ENCODE results near the gene DIP2C.
A peak's percentile ranks its signal among the peaks of the same experiment; 100 is the strongest.

DIP2C gene

GRCh38 chr10:299969-300368, 389.5 kb downstream of the DIP2C start:
- Histone ChIP-seq H3K36me3 (ENCODE audit: insufficient read depth, low read length) (no peaks in the 10 kb centered on the region), H3K9ac (ENCODE audit: low read depth, low read length) (no peak overlapping the region)

GRCh38 chr10:299512-299911, 390.0 kb downstream of the DIP2C start:
- Histone ChIP-seq H3K4me3 (ENCODE audit: low read length) (no peak overlapping the region), H3K27me3 (ENCODE audit: control insufficient read depth, insufficient read depth, low read length) (no peaks in the 10 kb centered on the region), H3K4me2 (ENCODE audit: low read length) (no peak overlapping the region), H3K9ac (ENCODE audit: low read depth, low read length) (no peak overlapping the region), H3K9me3 (replicated peaks; ENCODE audit: low read length) (no peaks in the 10 kb centered on the region), H3K36me3 (ENCODE audit: insufficient read depth, low read length) (no peaks in the 10 kb centered on the region), H3K4me1 (ENCODE audit: control insufficient read depth, insufficient read depth, low read length) (peaks cover 11% of the 10 kb centered on the region)

More at GRCh38 chr10:299969-300368, 389.5 kb downstream of the DIP2C start:
- Histone ChIP-seq H3K27me3 (ENCODE audit: control insufficient read depth, insufficient read depth, low read length) (no peaks in the 10 kb centered on the region), H3K4me3 (ENCODE audit: low read length) (no peak overlapping the region), H3K9me3 (replicated peaks; ENCODE audit: low read length) (no peaks in the 10 kb centered on the region), H3K4me2 (ENCODE audit: low read length) (no peak overlapping the region), H3K4me1 (ENCODE audit: control insufficient read depth, insufficient read depth, low read length) (peaks cover 11% of the 10 kb centered on the region)

- H3K27me3 ChIP-seq (ENCODE audit: control insufficient read depth, insufficient read depth, low read length) = no peaks in the 10 kb centered on the region
- no peaks in the 10 kb centered on the region for H3K9me3 ChIP-seq (replicated peaks; ENCODE audit: low read length)
- H3K36me3 ChIP-seq (ENCODE audit: insufficient read depth, low read length) = no peaks in the 10 kb centered on the region
- peaks cover 11% of the 10 kb centered on the region for H3K4me1 ChIP-seq (ENCODE audit: control insufficient read depth, insufficient read depth, low read length)
- H3K9ac ChIP-seq (ENCODE audit: low read depth, low read length) = peak overlapping the region; percentile 69
- H3K4me2 ChIP-seq (ENCODE audit: low read length) = peak overlapping the region; percentile 76
- no peak overlapping the region for H3K4me3 ChIP-seq (ENCODE audit: low read length)
Observed at GRCh38 chr10:298033-298432, 391.4 kb downstream of the DIP2C start.

GRCh38 chr10:297567-297966, 391.9 kb downstream of the DIP2C start:
- peak overlapping the region; percentile 76 for H3K4me2 ChIP-seq (ENCODE audit: low read length)
- peak overlapping the region; percentile 48 for H3K4me3 ChIP-seq (ENCODE audit: low read length)
- H3K27me3 ChIP-seq (ENCODE audit: control insufficient read depth, insufficient read depth, low read length) = no peaks in the 10 kb centered on the region
- no peaks in the 10 kb centered on the region for H3K36me3 ChIP-seq (ENCODE audit: insufficient read depth, low read length)
- peak overlapping the region; percentile 69 for H3K9ac ChIP-seq (ENCODE audit: low read depth, low read length)
- H3K4me1 ChIP-seq (ENCODE audit: control insufficient read depth, insufficient read depth, low read length) = peaks cover 11% of the 10 kb centered on the region
- H3K9me3 ChIP-seq (replicated peaks; ENCODE audit: low read length) = no peaks in the 10 kb centered on the region

GRCh38 chr10:293636-294035, 395.8 kb downstream of the DIP2C start:
- Histone ChIP-seq H3K9me3 (replicated peaks; ENCODE audit: low read length) (no peaks in the 10 kb centered on the region), H3K4me1 (ENCODE audit: control insufficient read depth, insufficient read depth, low read length) (peaks cover 25% of the 10 kb centered on the region), H3K36me3 (ENCODE audit: insufficient read depth, low read length) (no peaks in the 10 kb centered on the region), H3K4me2 (ENCODE audit: low read length) (no peak overlapping the region), H3K9ac (ENCODE audit: low read depth, low read length) (no peak overlapping the region), H3K27me3 (ENCODE audit: control insufficient read depth, insufficient read depth, low read length) (no peaks in the 10 kb centered on the region), H3K4me3 (ENCODE audit: low read length) (no peak overlapping the region)

GRCh38 chr10:290026-290725, 399.3 kb downstream of the DIP2C start:
- peak overlapping the region; percentile 68 for H3K4me2 ChIP-seq (ENCODE audit: low read length)
- no peaks in the 10 kb centered on the region for H3K9me3 ChIP-seq (replicated peaks; ENCODE audit: low read length)
- H3K27me3 ChIP-seq (ENCODE audit: control insufficient read depth, insufficient read depth, low read length) = no peaks in the 10 kb centered on the region
- H3K4me1 ChIP-seq (ENCODE audit: control insufficient read depth, insufficient read depth, low read length) = peaks cover 15% of the 10 kb centered on the region
- no peak overlapping the region for H3K4me3 ChIP-seq (ENCODE audit: low read length)
- peaks cover 10% of the 10 kb centered on the region for H3K36me3 ChIP-seq (ENCODE audit: insufficient read depth, low read length)
- H3K9ac ChIP-seq (ENCODE audit: low read depth, low read length) = no peak overlapping the region

GRCh38 chr10:289581-289980, 399.9 kb downstream of the DIP2C start:
- no peak overlapping the region for H3K4me3 ChIP-seq (ENCODE audit: low read length)
- peak overlapping the region; percentile 68 for H3K4me2 ChIP-seq (ENCODE audit: low read length)
- no peak overlapping the region for H3K9ac ChIP-seq (ENCODE audit: low read depth, low read length)
- H3K36me3 ChIP-seq (ENCODE audit: insufficient read depth, low read length) = peaks cover 16% of the 10 kb centered on the region
- no peaks in the 10 kb centered on the region for H3K9me3 ChIP-seq (replicated peaks; ENCODE audit: low read length)
- H3K27me3 ChIP-seq (ENCODE audit: control insufficient read depth, insufficient read depth, low read length) = no peaks in the 10 kb centered on the region
- H3K4me1 ChIP-seq (ENCODE audit: control insufficient read depth, insufficient read depth, low read length) = peaks cover 15% of the 10 kb centered on the region

GRCh38 chr10:288316-289200, 400.9 kb downstream of the DIP2C start:
- no peak overlapping the region for H3K4me3 ChIP-seq (ENCODE audit: low read length)
- H3K9me3 ChIP-seq (replicated peaks; ENCODE audit: low read length) = no peaks in the 10 kb centered on the region
- H3K4me2 ChIP-seq (ENCODE audit: low read length) = no peak overlapping the region
- peaks cover 16% of the 10 kb centered on the region for H3K36me3 ChIP-seq (ENCODE audit: insufficient read depth, low read length)
- H3K4me1 ChIP-seq (ENCODE audit: control insufficient read depth, insufficient read depth, low read length) = peaks cover 15% of the 10 kb centered on the region
- H3K27me3 ChIP-seq (ENCODE audit: control insufficient read depth, insufficient read depth, low read length) = no peaks in the 10 kb centered on the region
- H3K9ac ChIP-seq (ENCODE audit: low read depth, low read length) = no peak overlapping the region

- no peak overlapping the region for H3K9ac ChIP-seq (ENCODE audit: low read depth, low read length)
- peaks cover 22% of the 10 kb centered on the region for H3K36me3 ChIP-seq (ENCODE audit: insufficient read depth, low read length)
- H3K27me3 ChIP-seq (ENCODE audit: control insufficient read depth, insufficient read depth, low read length) = no peaks in the 10 kb centered on the region
- no peak overlapping the region for H3K4me2 ChIP-seq (ENCODE audit: low read length)
- peaks cover 15% of the 10 kb centered on the region for H3K4me1 ChIP-seq (ENCODE audit: control insufficient read depth, insufficient read depth, low read length)
- H3K9me3 ChIP-seq (replicated peaks; ENCODE audit: low read length) = no peaks in the 10 kb centered on the region
- no peak overlapping the region for H3K4me3 ChIP-seq (ENCODE audit: low read length)
Observed at GRCh38 chr10:287814-288213, 401.7 kb downstream of the DIP2C start.

GRCh38 chr10:287026-287709, 402.3 kb downstream of the DIP2C start:
- Histone ChIP-seq H3K27me3 (ENCODE audit: control insufficient read depth, insufficient read depth, low read length) (no peaks in the 10 kb centered on the region), H3K4me2 (ENCODE audit: low read length) (no peak overlapping the region), H3K4me3 (ENCODE audit: low read length) (no peak overlapping the region), H3K4me1 (ENCODE audit: control insufficient read depth, insufficient read depth, low read length) (peaks cover 15% of the 10 kb centered on the region), H3K9ac (ENCODE audit: low read depth, low read length) (no peak overlapping the region), H3K36me3 (ENCODE audit: insufficient read depth, low read length) (peaks cover 26% of the 10 kb centered on the region), H3K9me3 (replicated peaks; ENCODE audit: low read length) (no peaks in the 10 kb centered on the region)

- Histone ChIP-seq H3K4me2 (ENCODE audit: low read length) (no peak overlapping the region), H3K4me3 (ENCODE audit: low read length) (no peak overlapping the region), H3K9ac (ENCODE audit: low read depth, low read length) (no peak overlapping the region), H3K9me3 (replicated peaks; ENCODE audit: low read length) (no peaks in the 10 kb centered on the region), H3K4me1 (ENCODE audit: control insufficient read depth, insufficient read depth, low read length) (peaks cover 8% of the 10 kb centered on the region), H3K27me3 (ENCODE audit: control insufficient read depth, insufficient read depth, low read length) (no peaks in the 10 kb centered on the region), H3K36me3 (ENCODE audit: insufficient read depth, low read length) (peaks cover 39% of the 10 kb centered on the region)
Observed at GRCh38 chr10:285216-285615, 404.3 kb downstream of the DIP2C start.
